Stimulated activated CD4-positive, alpha-beta T cell treated with anti-CD3 and anti-CD28 coated beads, Interleukin-1b, Interleukin-23, amount 100 ng/mL, for 24 hours (primary cell): ENCODE results near the gene ACTMAP.
"Not testable (repeated sequence)": the region's sequence is repeated elsewhere in the genome, so short reads cannot be mapped to it uniquely, and the experiment has no call there.

Experiments
- DNase-seq, 4 experiments: peaks; one replicate each; pipeline ENCODE4 v3.0.0-alpha.2; 2020; ENCODE audit warnings: low read depth in 4 of 4, low spot score in 1 of 4

ACTMAP gene

GRCh38 chr19:40745402-40745780 is 4.9 kb downstream of the ACTMAP start:
- no peak for DNase-seq

GRCh38 chr19:40744554-40745401 is 5.5 kb downstream of the ACTMAP start:
- DNase-seq, result no peak

- DNase-seq, result no peak
Measured at GRCh38 chr19:40743926-40744325, 6.4 kb downstream of the ACTMAP start.

GRCh38 chr19:40742886-40743285 is 7.4 kb downstream of the ACTMAP start:
- no peak for DNase-seq

GRCh38 chr19:40742477-40742876 is 7.8 kb downstream of the ACTMAP start:
- no peak for DNase-seq

GRCh38 chr19:40741527-40742390 is 8.5 kb downstream of the ACTMAP start:
- DNase-seq, result no peak

GRCh38 chr19:40740747-40741146 is 9.5 kb downstream of the ACTMAP start:
- no peak for DNase-seq

GRCh38 chr19:40739871-40740703 is 10.2 kb downstream of the ACTMAP start:
- no peak for DNase-seq

- DNase-seq, result no peak
Measured at GRCh38 chr19:40739030-40739839, 11.0 kb downstream of the ACTMAP start.

- no peak for DNase-seq
Measured at GRCh38 chr19:40737102-40737644, 13.1 kb downstream of the ACTMAP start.

- no peak for DNase-seq
Measured at GRCh38 chr19:40736661-40737060, 13.6 kb downstream of the ACTMAP start.

GRCh38 chr19:40735013-40735771 is 15.1 kb downstream of the ACTMAP start:
- no peak for DNase-seq

- no peak for DNase-seq
Measured at GRCh38 chr19:40733149-40733548, 17.1 kb downstream of the ACTMAP start.

- DNase-seq, result not testable (repeated sequence)
Measured at GRCh38 chr19:40732304-40732703, 18.0 kb downstream of the ACTMAP start.

- not testable (repeated sequence) for DNase-seq
Measured at GRCh38 chr19:40730065-40730464, 20.2 kb downstream of the ACTMAP start.

- no peak for DNase-seq
Measured at GRCh38 chr19:40726279-40726678, 24.0 kb downstream of the ACTMAP start.

- no peak for DNase-seq
Measured at GRCh38 chr19:40724855-40725254, 25.4 kb downstream of the ACTMAP start.

GRCh38 chr19:40724315-40724714 is 26.0 kb downstream of the ACTMAP start:
- no peak for DNase-seq

GRCh38 chr19:40723661-40724254 is 26.5 kb downstream of the ACTMAP start:
- DNase-seq, result no peak
